OCI-LY7 (cell line): ENCODE data around the gene SLC35C1.

Experiments used
- EZH2phosphoT487 ChIP-seq: fragments of 200-600 bp; sonication (generic); IDR thresholded peaks from 2 replicates; pipeline ENCODE4 v1.6.1; 2018; ENCODE audit warnings: low read depth, borderline replicate concordance, mild to moderate bottlenecking, mixed run types, antibody characterized with exemption, low read length, moderate library complexity, mixed read lengths
- TF ChIP-seq, protein P1 (sequence below): fragments of 200-600 bp; sonication (generic); conservative IDR thresholded peaks from 2 replicates; pipeline ENCODE4 v1.5.1; 2014; ENCODE audit warnings: mild to moderate bottlenecking, antibody characterized with exemption, low read length, moderate library complexity, mixed read lengths

DNA sequence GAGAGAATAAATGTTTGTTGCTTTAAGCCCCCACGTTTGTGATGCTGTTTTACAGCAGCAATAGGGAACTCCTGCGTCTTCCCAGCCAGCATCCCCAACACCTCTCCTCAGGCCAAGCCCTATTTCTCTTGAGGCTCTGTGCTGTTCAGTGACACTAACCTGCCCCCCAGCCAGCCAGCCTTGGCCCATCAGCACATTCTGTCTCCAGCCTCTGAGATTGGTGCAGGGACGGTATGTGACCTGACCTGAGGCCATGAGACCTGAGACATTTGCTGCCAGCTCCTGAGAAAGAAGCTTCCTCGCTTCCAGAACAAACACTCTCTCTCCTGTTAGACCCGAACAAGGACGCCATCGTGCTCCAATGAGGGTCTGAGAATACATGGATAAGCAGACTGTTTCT, 38.5 kb upstream of the SLC35C1 start:
- TF ChIP-seq, protein P1, sequence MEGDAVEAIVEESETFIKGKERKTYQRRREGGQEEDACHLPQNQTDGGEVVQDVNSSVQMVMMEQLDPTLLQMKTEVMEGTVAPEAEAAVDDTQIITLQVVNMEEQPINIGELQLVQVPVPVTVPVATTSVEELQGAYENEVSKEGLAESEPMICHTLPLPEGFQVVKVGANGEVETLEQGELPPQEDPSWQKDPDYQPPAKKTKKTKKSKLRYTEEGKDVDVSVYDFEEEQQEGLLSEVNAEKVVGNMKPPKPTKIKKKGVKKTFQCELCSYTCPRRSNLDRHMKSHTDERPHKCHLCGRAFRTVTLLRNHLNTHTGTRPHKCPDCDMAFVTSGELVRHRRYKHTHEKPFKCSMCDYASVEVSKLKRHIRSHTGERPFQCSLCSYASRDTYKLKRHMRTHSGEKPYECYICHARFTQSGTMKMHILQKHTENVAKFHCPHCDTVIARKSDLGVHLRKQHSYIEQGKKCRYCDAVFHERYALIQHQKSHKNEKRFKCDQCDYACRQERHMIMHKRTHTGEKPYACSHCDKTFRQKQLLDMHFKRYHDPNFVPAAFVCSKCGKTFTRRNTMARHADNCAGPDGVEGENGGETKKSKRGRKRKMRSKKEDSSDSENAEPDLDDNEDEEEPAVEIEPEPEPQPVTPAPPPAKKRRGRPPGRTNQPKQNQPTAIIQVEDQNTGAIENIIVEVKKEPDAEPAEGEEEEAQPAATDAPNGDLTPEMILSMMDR = no peak
- TF ChIP-seq EZH2phosphoT487 = no peak
